Measurements from ENCODE around the gene NFATC1. TPM values are rescaled to one million over a fixed set of nuclear protein-coding genes. Genes with fewer than 3 reads are reported as not detected.

NFATC1 gene
- total RNA-seq, 2 donors from 2014 or later, result 19.0 to 20.2 TPM

DNA sequence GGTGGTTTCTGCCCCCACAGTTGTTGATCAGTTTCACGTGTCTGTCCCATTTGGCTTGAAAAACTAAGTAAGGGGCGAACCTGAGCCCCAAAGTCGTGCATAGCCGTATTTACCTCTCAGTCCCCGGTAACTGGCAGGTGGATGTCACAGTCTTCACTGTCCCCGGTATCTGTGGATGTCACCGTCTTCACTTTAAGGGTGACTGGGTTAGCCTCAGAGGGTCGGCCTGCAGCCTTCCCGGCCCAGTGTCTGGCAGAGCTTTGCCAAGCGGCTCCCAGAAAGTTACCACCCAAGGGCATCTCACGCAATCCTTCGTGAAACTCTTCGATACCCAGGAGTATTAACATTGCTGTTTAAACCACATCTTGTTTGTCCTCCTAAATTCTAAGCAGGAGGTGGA lies 158.6 kb downstream of the NFATC1 start:
- no peak for DNase-seq (ENCODE audit: low spot score)
- Histone ChIP-seq H3K4me1 (no peaks in the 10 kb centered on the region), H3K27me3 (no peaks in the 10 kb centered on the region), H3K9me3 (no peaks in the 10 kb centered on the region), H3K27ac (no peak overlapping the region), H3K4me3 (no peak overlapping the region), H3K36me3 (no peaks in the 10 kb centered on the region)
- TF ChIP-seq, protein P1, sequence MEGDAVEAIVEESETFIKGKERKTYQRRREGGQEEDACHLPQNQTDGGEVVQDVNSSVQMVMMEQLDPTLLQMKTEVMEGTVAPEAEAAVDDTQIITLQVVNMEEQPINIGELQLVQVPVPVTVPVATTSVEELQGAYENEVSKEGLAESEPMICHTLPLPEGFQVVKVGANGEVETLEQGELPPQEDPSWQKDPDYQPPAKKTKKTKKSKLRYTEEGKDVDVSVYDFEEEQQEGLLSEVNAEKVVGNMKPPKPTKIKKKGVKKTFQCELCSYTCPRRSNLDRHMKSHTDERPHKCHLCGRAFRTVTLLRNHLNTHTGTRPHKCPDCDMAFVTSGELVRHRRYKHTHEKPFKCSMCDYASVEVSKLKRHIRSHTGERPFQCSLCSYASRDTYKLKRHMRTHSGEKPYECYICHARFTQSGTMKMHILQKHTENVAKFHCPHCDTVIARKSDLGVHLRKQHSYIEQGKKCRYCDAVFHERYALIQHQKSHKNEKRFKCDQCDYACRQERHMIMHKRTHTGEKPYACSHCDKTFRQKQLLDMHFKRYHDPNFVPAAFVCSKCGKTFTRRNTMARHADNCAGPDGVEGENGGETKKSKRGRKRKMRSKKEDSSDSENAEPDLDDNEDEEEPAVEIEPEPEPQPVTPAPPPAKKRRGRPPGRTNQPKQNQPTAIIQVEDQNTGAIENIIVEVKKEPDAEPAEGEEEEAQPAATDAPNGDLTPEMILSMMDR (IDR thresholded peaks at IDR 0.05), result no peak

DNA sequence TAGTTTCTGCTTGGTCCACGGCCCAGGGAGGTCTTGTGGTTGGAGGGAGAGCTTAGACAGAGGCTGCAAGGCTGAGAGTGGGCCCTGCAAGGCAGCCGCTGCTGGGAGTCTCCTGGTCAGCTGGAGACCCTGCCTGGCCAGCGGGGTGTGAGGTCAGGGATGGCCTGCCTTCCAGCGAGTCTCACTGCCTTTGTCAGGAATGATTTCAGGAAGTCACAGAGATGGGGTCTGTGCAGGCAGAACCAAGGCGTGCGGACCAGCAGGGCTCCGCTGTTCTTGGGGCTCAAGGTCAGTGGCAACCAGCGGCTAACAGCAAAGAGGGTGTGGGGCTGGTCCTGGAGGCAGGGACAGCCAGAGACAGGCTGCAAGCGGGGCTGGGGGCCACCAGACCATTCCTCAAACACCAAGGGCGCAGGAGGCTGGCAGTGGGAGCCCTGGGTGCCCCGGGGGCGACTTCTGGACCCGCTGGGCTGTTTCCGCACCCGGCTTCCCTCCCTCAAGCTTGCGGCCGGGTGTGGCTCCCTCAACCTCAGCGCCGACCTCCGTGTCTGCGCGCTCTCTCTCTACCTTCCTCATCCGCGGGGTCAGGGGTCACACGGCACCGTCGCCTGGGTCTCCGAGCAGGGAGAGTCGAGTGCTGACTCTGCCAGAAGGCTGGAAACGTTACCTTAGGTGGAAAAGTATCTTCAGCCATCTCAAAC lies 159.4 kb downstream of the NFATC1 start:
- Histone ChIP-seq H3K27ac (no peak overlapping the region), H3K4me3 (no peak overlapping the region), H3K27me3 (no peaks in the 10 kb centered on the region), H3K4me1 (no peaks in the 10 kb centered on the region), H3K9me3 (no peaks in the 10 kb centered on the region), H3K36me3 (no peaks in the 10 kb centered on the region)
- TF ChIP-seq, protein P1 (IDR thresholded peaks at IDR 0.05), result no peak
- DNase-seq (ENCODE audit: low spot score), result no peak

DNA sequence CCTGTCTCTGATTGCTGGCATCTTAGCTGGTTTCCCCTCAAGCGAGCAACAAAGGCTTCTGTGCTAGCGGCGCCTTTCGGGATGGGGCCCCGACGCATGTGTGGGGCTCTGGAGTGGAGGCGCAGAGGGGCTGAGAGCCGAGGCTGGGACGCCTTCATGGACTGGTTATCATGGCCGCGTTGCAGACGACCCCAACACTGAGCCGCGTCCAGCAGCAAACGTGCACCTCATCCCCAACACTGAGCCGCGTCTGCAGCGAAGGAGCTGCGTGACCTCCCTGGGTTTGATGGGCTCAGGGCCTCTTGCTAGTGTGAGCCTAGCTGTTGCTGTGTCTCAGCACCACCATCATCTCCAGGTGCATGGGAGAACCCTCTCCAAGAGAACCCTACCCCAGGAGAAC lies 160.2 kb downstream of the NFATC1 start:
- Histone ChIP-seq H3K9me3 (no peaks in the 10 kb centered on the region), H3K27ac (no peak overlapping the region), H3K36me3 (no peaks in the 10 kb centered on the region), H3K4me1 (no peaks in the 10 kb centered on the region), H3K27me3 (no peaks in the 10 kb centered on the region), H3K4me3 (no peak overlapping the region)
- no peak for DNase-seq (ENCODE audit: low spot score)
- TF ChIP-seq, protein P1 (IDR thresholded peaks at IDR 0.05), result no peak

DNA sequence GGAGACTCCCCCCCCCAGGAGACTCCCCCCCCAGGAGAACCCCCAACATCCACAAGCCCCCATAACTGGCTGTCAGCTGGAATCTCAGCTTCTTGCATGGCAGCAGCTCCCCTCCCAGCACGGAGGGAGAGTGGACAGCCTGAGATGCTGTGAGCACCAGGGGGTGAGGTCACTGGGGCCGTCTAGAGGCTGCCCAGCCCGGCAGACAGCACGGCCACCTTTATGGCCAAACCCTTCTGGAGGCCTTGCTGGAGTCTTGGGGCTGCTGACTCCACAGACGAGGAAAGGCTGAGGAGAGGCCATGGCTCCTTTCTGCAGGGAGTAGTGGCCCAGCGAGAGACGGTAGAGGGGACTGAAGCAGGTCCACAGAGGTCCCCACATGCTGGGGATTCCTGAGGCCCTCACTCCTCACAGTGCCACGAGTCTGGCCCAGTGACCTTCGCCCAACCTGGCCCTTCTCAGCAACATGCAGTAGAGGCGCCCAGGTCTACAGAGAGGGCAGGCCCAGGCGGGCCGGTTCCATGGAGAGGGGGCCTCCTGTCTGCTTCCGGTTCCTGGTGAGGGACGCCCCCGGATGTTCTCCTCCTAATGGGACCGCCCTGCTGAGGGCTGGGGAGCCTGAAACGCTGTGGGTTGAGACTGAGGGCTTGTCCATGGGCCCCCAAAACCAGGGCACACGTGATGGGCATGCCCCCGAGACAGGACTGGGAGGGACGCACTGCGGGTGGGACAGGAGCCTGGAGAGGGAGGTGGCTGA lies 161.3 kb downstream of the NFATC1 start:
- no peaks in the 10 kb centered on the region for H3K27me3 ChIP-seq
- no peak overlapping the region for H3K27ac ChIP-seq
- H3K4me1 ChIP-seq, result no peaks in the 10 kb centered on the region
- TF ChIP-seq, protein P1 (IDR thresholded peaks at IDR 0.05), result no peak
- no peaks in the 10 kb centered on the region for H3K9me3 ChIP-seq
- no peaks in the 10 kb centered on the region for H3K36me3 ChIP-seq
- no peak for DNase-seq (ENCODE audit: low spot score)
- H3K4me3 ChIP-seq, result no peak overlapping the region

DNA sequence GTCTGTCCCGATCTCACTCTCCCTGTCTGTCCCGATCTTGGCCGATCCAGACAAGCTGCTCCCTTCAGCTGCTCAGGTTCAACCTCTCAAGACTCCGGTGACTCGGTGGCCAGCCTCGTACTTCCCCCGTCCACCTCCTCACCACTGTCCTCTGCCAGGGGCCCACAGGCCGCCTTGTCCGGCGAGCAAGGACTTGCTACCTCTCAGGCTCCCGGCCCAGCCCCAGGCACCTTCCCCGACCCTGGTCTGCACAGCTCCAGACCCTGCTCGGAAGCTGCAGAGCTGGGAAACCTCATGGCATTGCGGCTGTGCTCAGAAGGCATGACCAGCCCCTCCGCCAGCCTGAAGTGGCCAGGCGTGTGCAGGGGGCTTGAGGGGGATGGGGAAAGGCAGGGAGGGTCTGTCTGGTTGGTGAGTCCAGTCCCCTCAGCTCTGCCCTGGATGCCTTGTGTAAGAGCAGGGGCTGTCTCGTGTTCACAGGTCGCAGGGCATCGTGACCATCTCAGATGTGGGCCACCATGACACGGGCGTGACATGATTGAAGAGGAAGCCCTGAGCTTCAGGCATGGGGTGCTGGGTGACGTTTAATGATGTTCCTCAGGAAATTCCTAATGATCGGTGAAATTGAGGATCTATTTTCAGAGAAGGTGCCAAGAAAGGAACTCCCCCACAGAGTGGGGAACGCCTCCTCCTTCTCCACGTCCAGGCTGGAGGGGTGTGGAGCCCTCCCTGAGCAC lies 162.6 kb downstream of the NFATC1 start:
- DNase-seq (ENCODE audit: low spot score), result no peak
- Histone ChIP-seq H3K27me3 (no peaks in the 10 kb centered on the region), H3K9me3 (no peaks in the 10 kb centered on the region), H3K27ac (no peak overlapping the region), H3K36me3 (no peaks in the 10 kb centered on the region), H3K4me1 (no peaks in the 10 kb centered on the region), H3K4me3 (no peak overlapping the region)
- TF ChIP-seq, protein P1 (IDR thresholded peaks at IDR 0.05), result no peak
